Pons (tissue), 1 donor: ENCODE results near the gene ZNF552.

Experiments
- DNase-seq: peaks from one replicate; pipeline ENCODE4 v3.0.0-alpha.2; 2016; ENCODE audit warnings: low spot score

The ZNF552 gene

GRCh38 chr19:57776764-57777296 lies 37.9 kb downstream of the ZNF552 start:
- DNase-seq: no peak

GRCh38 chr19:57773488-57773887 lies 41.2 kb downstream of the ZNF552 start:
- DNase-seq: no peak

GRCh38 chr19:57771417-57771816 lies 43.3 kb downstream of the ZNF552 start:
- no peak for DNase-seq

- peak; percentile 94 for DNase-seq
These were observed 45.2 kb downstream of the ZNF552 start, which contains the start of gene ZNF586 for GRCh38 chr19:57769345-57770131. Gene ZNF586 (plus strand): TSS chr19:57769676. CDS start chr19:57769843, 167 bp downstream.

- DNase-seq: no peak
These were observed 55.6 kb downstream of the ZNF552 start for GRCh38 chr19:57759096-57759495.

GRCh38 chr19:57757941-57758340 lies 56.8 kb downstream of the ZNF552 start:
- no peak for DNase-seq
